Hepatocyte (in vitro differentiated cells): ENCODE results near the gene HCN2.

Experiments
- EZH2 ChIP-seq: fragments of 200-600 bp; sonication (generic); IDR thresholded peaks from 2 replicates; pipeline ENCODE4 v1.6.1; 2016; ENCODE audit warnings: antibody characterized with exemption, mild to moderate bottlenecking, borderline replicate concordance
- EZH2phosphoT487 ChIP-seq: fragments of 200-600 bp; sonication (generic); IDR thresholded peaks from one replicate; pipeline ENCODE4 v1.6.1; 2018; ENCODE audit warnings: antibody characterized with exemption, mild to moderate bottlenecking, low read depth, moderate library complexity; ENCODE audit not compliant: unreplicated experiment, severe bottlenecking
- TF ChIP-seq, protein P1 (sequence below): fragments of 200-600 bp; sonication (generic); IDR thresholded peaks from 2 replicates; pipeline ENCODE4 v1.5.1; 2016; ENCODE audit warnings: antibody characterized with exemption, mild to moderate bottlenecking; ENCODE audit not compliant: poor library complexity

DNA sequence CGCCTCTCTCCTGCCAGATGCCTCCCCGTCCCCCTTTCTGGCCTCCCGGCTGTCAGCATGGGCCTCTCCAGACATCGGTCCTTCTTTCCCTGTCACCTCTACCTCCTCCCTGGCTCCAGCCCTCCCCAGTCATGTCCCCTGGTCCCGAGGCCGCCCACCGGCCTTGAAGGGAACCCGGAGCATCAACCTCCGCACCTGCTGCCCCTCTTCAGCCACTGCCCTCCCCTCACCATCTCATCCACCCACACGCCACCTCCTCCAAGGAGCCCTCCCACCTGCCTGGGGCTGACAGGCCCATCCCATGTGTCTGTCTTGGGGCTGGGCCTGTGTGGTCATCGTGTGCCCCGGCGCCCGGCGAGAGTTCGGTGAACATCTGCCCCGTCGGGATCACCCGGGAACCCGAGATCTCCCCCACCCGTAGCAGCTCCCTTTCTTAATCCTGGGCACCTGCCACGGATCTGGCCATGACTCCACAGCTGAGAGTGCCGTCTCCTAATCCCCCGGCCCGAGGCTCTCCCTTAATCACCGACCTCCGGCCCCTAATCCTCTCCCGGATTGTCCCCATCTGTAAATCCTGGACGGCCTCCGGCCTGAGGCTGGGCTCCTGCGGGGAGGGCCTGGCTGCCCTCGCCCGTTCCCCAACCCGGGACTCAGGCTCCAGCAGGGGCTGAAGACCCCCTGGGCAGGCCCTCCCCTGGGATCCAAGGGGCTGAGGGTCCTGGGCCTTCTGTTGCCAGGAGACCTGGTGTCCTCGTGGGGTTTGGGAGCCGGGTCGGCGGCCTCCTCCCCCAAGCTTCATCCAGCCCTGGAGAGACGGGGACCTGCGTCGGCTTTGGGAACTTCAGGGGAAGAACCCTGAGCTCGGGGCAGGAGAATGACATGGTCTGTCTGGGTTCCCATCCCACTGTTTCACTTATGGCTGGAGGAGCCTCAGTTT lies 5.9 kb downstream of the HCN2 start:
- TF ChIP-seq EZH2phosphoT487, result no peak
- TF ChIP-seq, protein P1, sequence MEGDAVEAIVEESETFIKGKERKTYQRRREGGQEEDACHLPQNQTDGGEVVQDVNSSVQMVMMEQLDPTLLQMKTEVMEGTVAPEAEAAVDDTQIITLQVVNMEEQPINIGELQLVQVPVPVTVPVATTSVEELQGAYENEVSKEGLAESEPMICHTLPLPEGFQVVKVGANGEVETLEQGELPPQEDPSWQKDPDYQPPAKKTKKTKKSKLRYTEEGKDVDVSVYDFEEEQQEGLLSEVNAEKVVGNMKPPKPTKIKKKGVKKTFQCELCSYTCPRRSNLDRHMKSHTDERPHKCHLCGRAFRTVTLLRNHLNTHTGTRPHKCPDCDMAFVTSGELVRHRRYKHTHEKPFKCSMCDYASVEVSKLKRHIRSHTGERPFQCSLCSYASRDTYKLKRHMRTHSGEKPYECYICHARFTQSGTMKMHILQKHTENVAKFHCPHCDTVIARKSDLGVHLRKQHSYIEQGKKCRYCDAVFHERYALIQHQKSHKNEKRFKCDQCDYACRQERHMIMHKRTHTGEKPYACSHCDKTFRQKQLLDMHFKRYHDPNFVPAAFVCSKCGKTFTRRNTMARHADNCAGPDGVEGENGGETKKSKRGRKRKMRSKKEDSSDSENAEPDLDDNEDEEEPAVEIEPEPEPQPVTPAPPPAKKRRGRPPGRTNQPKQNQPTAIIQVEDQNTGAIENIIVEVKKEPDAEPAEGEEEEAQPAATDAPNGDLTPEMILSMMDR, result no peak
- no peak for TF ChIP-seq EZH2
